GM19463 (cell line): Measurements from ENCODE around the gene UBE2M.
"Not testable (repeated sequence)": the region's sequence is repeated elsewhere in the genome, so short reads cannot be mapped to it uniquely, and the experiment has no call there.

Experiments used
- ATAC-seq: cut with Tn5 transposase; IDR thresholded peaks from one replicate; pipeline ENCODE4 v1.9.1; 2021; ENCODE audit warnings: mild to moderate bottlenecking, moderate library complexity; ENCODE audit not compliant: unreplicated experiment

UBE2M gene

DNA sequence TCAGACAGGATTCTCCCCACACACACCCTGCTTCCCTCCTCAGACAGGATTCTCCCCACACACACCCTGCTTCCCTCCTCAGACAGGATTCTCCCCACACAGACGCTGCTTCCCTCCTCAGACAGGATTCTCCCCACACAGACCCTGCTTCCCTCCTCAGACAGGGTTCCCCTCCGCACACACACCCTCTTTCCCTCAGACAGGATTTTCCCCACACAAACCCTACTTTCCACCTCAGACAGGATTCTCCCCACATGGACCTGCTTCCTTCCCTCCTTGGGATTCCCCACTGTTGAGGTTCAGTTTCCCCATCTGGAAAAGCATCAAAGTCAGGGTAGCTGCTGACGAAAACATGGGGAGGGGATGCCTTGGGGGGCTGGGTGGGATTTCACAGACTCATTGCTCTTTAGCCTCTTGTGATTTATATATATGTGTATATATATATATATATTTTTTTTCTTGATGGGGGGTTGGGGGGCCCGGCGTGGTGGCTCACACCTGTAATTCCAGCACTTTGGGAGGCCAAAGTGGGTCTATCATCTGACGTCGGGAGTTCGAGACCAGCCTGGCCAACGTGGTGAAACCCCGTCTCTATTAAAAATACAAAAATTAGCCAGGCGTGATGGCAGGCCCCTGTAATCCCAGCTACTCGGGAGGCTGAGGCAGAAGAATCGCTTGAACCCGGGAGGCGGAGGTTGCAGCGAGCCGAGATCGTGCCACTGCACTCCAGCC is 15.6 kb downstream of the UBE2M start:
- ATAC-seq: not testable (repeated sequence)

DNA sequence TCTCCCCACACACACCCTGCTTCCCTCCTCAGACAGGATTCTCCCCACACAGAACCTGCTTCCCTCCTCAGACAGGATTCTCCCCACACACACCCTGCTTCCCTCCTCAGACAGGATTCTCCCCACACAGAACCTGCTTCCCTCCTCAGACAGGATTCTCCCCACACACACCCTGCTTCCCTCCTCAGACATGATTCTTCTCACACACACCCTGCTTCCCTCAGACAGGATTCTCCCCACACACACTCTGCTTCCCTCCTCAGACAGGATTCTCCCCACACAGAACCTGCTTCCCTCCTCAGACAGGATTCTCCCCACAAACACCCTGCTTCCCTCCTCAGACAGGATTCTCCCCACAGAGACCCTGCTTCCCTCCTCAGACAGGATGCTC is 19.2 kb downstream of the UBE2M start:
- not testable (repeated sequence) for ATAC-seq

DNA sequence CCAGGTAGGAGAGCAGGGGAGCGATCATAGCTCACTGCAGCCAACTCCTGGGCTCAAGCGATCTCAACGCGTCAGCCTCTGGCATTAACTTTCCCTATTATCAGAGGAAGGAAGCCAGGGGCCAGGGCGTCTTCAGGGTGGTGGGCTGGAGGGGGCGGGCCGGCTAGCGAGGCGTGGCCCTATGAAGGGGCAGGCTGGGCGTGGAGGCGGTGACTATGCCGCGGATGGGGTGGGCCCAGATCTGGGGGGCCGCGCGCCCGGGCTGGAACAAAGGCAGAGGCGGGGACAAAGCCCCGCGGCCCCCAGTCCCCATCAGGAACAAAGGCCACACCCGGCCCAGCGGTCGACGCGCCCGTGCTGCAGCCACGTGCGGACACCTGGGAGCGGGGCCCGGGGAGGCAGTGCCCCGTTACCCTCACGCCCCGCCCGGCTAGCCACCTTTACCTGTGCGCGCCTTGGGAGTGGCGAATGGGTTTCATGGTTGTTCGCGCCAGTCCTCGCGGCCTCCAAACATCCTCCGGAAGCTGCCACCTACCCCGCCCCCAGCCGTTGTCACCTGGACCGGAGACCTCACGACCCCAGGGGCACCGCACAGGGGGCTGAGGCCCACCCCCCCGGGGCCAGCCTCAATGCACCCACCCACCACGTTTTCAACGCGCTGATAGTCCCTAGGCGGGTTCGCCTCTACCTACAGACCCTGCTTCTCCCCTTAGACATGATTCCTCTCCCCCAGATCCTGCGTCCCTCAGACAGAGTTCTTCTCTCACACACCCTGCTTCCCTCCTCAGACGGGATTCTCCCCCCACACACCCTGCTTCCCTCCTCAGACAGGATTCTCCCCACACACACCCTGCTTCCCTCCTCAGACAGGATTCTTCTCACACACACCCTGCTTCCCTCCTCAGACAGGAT is 19.9 kb downstream of the UBE2M start:
- no peak for ATAC-seq

DNA sequence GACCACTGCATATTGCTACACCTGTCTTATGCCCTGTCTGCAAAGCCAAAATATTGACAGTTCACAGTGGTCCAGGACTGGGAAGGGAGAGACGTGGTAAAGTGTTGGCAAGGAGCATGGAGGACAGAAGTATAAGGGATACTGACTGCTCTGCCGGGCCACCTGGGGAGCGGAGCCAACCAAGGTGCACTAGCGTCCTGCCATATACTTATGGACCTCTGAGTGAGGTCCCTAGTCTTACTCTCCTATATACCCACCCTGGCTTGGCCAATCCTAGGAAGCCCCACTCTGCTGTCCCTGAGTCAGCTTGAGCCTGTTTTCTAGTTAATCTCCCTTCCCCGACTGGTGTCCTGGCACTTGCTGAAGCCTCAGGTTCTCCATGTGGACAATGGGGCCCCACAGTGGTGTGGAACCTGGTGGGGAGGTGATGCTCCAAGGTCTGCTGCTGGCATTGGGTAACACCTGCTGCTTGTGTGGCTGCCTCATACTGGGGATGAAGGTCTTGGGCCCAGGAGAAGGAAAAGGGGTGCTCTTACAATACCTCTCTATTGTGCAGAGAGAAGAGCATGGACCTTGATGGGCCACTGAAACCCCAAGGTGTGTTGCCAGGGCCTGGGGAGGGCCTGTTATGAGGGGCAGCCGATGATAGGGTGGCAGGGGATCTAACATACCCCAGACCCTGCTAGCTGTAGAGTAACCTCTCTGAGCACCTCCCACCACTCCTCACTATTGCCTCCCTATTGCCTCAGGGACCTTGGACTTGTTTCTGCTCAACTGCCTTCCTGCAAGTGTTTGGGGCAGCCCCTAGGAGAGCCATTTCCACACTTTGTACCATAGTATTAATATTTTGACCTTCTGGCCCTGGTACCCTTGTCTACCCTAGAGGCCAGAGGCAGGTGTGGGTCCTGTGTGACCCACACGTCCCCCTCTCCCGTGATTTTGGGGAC is 21.3 kb downstream of the UBE2M start:
- no peak for ATAC-seq

DNA sequence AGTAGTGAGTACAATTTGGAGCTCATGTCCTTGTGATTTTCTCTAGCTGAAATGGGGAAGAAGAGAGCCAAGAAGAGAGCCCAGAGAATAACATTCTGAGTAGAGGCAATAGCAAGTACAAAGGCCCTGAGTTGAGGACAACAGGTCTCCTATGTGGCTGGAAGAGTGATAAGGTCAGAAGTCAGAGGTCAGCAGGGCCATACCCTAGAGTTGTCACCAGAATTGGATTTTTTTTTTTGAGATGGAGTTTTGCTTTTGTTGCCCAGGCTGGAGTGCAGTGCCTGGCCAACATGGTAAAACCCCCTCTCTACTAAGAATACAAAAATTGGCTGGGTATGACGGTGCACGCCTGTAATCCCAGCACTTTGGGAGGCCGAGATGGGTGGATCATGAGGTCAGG is 22.6 kb downstream of the UBE2M start:
- ATAC-seq: no peak

DNA sequence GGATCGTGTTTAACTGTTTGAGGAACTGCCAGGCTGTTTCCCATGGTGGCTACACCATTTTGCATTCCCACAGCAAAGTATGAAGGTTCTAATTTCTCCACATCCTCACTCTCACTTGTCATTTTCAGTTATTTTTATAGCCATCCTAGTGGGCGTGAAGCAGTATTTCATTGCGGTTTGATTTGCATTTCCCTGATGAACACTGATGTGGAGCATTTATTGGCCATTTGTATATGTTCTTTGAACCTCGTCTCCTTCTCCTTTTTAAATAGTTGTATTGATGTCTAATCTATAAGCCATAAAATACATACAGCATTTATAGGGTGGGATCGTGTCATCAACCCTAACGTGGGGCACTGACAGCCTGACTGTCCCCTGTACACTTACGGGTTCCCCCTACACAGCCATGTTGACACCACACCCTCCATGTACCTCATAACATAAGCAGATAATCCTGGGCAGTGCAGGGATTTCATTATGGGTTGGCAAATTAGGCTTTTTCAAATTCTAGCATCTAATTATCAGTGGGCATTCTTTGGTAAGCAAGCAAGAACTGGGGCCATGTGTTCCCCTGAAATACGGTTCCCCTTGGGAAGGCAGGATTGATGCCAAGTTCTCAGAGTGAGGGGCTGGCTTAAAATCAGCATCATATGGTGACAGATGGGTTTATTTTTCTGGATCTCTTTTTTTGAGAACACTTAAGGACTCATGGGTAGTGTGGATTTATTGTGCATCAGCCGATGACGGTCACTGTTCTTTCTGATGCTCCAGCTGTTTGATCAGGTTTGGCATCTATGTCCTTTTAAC is 27.2 kb downstream of the UBE2M start:
- no peak for ATAC-seq

DNA sequence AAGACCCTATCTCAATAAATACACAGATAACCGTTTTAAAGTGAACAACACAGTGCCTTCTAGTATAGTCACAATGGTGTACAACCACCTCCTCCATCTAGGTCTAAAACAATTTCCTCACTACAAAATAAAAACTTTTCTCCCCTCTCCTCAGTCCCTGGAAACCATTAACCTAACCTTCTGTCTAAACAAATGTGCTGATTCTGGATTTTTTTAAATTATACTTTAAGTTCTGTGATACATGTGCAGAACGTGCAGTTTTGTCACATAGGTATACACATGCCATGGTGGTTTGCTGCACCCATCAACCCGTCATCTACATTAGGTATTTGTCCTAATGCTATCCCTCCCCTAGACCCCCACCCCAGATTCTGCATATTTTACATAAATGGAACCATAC is 29.0 kb downstream of the UBE2M start:
- no peak for ATAC-seq

DNA sequence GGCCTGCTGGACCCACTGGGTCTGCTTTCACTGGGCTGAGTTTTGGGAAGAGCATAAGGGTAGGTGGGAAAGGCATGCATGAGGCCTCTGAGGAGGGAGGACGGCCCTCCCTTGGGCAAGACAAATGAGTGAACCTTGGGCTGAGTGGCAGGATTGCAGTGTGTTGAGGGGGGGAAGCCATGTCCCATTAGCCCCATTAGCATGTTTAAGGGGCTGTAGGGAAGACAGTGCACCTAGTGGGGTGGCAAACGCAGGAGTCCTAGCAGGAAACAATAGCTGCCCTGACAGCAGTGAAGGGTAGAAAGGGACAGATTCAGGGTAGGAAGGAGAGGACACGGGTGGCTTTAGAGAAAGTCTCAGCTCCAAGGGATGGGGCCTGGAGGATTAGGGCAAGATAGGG is 35.7 kb downstream of the UBE2M start:
- ATAC-seq: no peak

DNA sequence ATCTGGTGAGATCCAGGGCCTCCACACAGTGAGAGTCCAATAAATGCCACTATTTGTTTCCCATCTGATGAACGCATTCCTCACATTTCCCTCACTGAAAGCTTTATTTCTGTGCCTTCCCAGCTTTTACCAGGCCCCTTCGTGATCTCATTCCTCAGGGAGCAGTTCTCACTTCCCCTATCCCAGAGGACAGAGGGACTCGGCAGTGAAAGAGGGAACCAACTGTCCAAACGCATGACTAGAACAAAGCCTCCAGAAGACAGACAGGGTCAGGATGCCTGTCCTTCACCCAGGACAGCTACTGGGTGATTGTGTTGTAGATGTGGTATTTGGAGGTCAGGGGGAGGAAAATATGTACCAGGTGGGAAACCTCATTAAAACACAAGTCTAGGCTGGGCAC is 36.8 kb downstream of the UBE2M start:
- no peak for ATAC-seq

DNA sequence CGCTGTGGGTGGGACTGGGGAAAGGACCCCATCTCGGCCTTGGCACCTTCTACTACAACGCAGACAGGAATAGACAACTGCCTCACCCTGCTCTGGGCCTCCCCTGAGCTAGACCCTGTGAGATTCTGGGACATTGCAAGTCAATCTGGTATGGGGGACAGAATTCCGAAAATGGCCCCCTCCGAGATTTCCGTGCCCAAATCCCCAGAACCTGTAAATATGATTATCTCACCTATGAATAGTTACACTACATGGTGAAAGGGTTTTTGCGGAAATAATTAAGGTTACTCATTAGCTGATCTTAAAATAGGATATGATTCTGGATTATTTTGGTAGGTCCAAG is 38.2 kb downstream of the UBE2M start:
- ATAC-seq: no peak

DNA sequence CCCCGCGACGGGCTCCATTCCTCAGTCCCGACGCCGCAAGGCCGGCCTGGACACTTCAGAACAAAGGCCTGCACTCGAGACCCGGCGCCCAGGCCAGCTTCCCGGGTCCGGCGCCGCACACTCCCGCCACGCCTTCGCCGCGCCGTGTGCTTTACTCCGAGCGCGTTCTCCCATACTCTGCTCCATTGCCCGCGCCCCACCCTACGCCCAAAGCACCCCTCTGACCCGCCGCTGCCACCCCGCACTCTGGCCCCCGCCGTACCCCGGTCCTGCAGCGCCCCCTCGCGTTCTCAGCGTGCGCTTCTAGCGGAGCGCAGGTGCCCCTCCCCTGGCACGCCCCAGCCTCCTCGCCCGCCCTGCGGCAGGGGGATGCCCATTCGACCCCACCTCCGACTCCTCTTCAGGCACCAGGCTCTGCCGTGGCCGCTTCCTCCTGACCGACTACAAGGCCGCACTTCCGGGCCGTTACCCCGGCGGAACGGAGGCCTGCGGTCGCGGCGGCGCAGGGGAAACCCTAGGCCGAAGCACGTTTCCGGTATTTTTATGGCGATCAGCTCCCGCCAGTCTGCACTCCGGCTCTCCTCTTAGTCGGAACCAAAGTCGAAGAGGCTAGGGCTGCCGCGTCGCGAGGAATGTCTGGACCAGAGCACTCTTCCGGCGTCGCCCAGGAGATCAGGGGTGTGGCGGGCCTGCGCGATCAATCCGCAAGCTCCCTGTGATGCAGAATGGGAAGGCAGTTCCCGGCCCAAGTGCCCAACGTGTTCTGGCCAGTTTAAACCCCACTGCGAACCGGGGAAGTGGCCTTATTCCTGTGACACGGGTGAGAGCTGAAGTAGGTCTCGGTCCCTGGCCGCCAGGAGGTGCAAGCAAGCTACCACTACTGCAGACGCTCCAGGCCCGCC is 38.8 kb downstream of the UBE2M start, which contains the start of gene ZBTB45:
Gene ZBTB45 (minus strand): TSS at position 456 of the 902 bp plus-strand sequence. CDS start 2,137 bp downstream, outside the sequence.
- peak; percentile 71 for ATAC-seq

DNA sequence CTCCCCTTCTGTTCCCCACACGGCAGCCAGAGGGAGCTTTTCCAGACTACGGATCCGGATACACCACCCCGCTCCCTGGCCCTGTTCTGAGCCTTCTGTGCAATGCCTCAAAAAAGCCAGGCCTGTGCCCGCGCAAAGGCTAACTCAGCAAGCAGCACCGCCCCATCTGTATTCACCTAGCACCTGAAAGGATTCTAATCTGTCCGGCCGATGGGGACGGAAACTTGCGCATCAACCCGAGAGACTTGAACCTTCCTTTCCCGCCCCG is 39.4 kb downstream of the UBE2M start:
- no peak for ATAC-seq

DNA sequence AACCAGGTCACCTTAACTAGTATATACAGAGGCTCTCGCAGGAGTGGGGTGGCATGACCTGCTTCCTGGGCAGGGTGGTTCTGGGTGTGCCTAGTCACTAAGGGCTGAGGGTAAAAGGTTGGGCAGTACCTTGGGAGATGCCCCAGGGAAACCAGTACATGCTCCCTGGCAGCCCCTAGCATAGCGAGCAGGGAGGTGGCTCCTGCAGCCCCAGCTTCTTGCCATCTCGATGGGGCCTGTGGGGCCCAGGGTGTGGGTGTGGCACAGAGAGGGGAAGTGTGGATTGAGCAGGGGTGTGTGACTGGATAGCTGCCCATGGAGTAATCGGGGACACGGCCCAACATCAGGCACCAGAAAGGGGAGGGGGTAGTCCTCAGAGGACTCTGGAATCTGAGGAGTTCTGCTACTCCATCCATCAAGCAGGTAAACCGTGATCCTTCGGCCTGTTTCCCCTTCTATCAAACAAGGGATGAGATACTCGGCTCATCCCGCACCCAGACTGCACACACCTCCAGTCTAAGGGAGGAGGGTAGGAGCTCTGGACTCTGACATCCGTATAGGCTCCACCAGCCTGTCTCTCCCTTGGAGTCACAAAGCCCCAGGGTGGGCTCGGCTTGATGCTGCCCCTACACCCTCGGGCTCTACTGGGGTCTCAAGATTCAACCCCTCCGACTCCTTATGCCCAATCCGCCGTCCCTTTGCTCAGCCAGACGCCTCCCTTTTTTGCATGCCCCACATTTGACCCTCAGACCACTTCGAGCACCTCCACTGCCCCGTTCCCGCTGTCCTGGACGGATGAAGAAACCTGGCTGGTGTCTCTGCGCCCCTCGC is 39.9 kb downstream of the UBE2M start:
- no peak for ATAC-seq

DNA sequence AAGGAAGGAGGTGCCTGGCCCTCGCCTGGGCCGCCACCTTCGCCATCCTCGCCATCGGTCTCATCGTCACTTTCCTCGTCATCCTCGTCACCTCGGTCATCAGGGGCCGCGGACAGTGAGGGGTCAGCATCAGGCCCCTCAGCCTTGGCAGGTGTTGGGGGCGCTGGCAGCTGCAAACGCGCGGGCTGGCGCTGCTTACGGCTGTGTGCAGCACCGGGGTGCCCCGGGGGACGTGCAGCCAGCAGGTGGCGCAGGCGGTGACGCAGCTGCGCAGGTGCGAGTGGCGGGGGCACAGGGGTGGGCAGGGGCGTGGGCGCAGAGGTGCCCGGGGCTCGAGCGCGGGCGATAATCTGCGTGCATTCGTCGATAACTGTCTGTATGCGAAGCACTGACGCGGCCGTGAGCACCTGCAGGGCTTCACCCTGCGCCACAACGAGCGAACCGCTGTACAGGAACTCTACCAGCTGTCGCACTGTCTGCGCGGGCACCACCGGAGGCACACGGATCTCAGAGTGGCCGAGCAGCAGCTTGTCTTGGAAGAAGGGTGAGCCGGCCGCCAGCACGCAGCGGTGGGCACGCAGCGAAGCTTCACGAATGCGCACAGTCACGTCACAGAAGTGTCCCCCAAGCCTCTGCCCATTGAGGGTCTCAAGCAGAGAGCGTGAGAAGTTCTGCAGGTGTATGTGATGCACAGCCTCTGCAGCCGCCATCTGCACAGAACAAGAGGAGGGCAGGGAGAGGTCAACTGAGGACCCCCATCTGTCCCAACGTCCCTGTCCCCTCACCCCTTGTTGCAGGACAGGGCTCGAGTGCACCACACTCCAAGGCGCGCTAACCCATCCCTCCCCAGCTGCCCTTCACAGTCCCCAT is 41.2 kb downstream of the UBE2M start:
- no peak for ATAC-seq

DNA sequence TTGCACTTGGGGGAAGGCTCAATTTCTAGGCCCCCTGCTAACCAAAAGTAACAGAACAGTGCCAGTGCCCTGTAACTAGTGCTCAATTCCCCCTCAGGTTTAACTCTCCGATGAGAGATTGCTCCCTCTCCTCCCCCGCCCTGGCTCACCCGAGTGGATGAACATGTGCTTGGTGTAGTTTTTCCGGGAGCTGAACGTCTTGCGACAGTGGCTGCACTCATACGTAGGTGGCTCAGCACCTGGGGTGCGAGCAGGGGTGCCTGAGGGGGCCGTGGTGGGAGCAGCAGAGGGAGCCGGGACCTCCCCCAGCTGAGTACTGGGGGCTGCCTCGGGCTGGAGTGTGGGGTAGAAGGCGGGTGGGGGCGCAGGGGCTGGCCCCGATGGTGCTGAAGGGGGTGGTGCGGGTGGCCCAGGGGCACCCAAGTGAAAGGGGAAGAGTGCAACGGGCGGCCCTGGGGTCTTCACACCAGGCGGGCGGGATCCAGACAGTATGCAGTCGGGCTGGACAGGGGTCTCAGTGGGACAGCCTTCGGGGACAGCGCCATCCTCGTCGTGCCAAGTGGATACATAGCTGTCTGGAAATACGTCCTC is 42.1 kb downstream of the UBE2M start:
- no peak for ATAC-seq

DNA sequence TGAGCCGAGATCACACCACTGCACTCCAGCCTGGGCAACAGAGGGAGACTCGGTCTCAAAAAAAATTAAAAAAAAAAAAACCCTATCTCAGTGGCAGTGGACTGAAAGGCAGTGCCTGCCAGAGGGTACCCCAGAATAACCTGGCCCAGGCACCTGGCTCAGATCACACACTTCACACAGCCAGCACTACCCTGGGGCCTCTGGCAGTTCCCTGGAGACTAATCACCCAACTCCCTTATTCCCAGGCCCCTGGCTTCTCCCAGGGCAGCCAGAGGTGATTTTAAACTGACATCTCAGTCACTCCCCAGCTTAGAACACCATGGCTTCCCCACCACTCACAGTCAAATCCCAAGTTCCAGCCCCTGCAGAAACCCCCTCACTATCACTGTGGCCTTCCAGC is 43.2 kb downstream of the UBE2M start:
- ATAC-seq: no peak

DNA sequence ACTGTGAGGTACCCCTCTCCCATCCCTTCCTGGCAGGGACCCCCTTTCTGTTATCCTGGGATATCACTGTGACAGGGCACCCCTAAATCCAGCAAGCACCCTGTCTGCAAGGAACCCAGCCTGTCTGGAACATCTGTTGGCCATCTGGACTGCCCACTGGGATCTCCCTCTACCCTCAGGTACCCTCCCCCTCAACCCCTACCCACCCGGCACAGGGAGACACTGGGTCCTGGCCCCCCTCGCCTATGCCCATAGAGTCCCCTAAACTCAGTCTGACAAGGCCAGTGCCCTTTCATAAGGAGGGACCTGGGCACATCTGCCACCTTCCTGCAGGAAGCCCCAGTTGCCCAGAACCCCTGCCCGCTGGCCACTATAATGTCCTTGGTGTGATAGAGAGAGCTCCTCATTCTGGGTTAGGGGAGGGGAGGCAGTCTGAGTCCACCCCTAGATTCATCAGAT is 43.8 kb downstream of the UBE2M start:
- ATAC-seq: no peak
